Measurements from ENCODE around the gene IL1R2.

DNA sequence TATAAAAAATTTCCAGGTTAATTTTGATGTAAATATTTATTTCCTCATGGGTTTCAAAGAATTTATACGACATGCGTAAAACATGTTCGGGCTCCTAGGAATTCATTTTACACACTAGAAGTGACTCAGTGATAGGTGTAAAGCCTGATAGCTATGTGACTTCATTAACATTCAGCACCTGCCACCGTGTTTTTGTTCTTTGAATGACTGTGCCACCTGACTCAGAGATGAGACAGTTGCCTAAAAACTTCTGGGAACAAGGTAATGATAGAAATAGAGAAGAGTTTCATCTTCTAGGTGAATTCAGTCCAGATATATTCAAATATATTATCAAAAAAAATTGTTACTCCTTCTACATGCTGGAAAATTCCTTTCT lies 10.0 kb downstream of the IL1R2 start:
- TF ChIP-seq EZH2 (IDR thresholded peaks at IDR 0.05; ENCODE audit: insufficient read depth, poor library complexity, severe bottlenecking) (no peak), EZH2phosphoT487 (IDR thresholded peaks at IDR 0.05; ENCODE audit: insufficient read depth, low read depth) (no peak)
